Mesenteric fat pad (tissue), 1 donor: ENCODE results near the gene BANF2. TPM values are rescaled to one million over a fixed set of nuclear protein-coding genes. Genes with fewer than 3 reads are reported as not detected.
"Not testable (repeated sequence)": the region's sequence is repeated elsewhere in the genome, so short reads cannot be mapped to it uniquely, and the experiment has no call there.

Experiments
- DNase-seq: peaks from one replicate; pipeline ENCODE4 v3.0.0-alpha.2; 2020; ENCODE audit warnings: low spot score
- total RNA-seq: library from RNA; stranded (reverse); fragmentation: NEBNext Ultra II Directional; extraction: Animal tissue kit (Norgen Biotek cat#: 25700); gene quantifications from one replicate; pipeline ENCODE4 v1.2.1, GENCODE V29; 2021
- donor health status: DM: yes; HTN: yes; CAD: no.

The BANF2 gene
- total RNA-seq, 1 donor from 2014 or later, result not detected

- no peak for DNase-seq
Observed at GRCh38 chr20:17761604-17762003, 61.8 kb downstream of the BANF2 start.

DNA sequence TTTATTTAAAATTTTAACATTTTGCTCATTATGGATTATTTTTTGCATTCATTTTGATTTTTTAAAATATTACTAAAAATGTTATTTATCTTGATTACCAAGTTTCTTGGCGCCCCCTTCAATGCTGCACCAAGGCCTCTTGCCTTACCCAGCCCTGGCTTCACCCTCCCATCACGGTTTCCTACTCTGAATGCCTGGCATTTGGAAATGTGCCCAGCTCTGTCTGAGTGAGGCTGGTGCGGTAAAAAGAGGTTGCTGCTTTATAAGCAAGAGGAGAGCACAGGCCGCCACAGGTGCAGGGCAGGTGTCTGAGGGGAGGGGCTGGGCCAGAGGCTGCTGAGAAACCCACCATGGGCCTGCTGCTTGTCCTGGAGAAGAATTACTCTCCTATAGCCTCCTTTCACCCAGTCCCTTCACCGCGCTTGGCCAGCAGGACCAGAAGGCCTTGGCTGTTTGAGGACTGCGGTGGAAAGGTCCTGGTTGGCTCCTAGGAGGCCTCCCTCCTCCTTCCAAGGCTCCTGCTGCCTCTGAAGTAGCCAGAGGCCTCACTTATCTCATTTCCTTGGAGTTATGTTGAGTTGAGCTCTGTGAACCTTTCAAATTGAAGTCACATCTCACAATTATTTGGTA is 62.6 kb downstream of the BANF2 start:
- DNase-seq, result no peak

- DNase-seq, result no peak
Observed at GRCh38 chr20:17762873-17763557, 63.2 kb downstream of the BANF2 start.

DNA sequence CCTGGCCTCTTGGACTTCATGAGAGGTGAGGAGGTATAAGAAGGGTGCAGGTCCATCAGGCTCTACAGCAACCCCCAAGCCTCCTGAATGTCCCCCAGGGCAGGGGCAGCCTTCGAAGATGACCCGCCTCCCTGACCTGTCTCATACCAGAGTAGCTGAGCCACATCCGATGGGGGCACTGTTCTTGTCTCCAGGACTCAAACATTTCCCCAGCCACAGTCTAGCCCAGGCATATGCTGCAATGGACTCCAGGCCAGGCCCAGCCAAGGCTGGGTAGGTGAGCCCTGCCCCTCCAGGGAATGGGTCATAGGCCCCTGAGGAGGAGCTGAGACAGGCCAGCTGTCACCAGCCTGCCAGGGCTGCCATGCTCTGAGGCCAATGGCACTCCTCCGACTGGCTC is 65.3 kb downstream of the BANF2 start:
- DNase-seq, result no peak

DNA sequence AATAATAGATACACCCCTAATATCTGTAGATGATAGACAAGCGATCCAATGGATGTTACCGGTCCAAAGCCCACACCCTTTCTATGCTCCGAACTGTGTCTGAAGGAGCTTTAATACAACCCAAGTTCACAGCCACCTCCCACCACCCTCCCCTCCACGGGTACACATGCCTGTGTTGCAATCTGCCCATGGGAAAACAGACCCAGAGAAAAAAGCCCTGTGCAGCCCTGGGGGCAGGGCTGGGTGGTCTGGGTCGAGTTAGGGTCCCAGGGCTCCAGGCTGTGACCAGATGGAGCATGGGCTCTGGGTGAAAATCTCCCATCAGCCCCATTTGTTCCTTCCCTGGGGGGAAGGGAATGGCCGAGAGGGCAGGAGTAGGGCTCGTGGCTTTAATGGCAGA is 65.8 kb downstream of the BANF2 start:
- no peak for DNase-seq

DNA sequence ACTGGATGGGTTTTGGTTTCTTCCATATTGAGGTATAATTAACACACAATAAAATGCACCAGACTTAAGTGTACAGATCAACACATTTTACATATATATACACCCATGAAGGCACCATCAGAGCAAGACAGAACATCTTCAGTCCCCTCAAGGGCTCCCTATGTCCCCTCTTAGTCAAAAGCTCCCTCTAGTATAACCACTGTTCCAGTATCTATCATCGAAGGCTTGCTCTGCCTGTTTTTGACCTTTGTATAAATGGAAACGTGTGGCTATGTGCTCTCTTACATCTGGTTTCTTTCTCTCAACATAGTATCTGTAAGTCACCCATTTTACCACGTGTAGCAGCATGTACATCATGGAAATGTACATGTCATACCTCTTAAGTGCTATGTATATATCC is 66.5 kb downstream of the BANF2 start:
- no peak for DNase-seq

- no peak for DNase-seq
Observed at GRCh38 chr20:17767624-17768023, 67.9 kb downstream of the BANF2 start.

GRCh38 chr20:17768271-17768670 is 68.5 kb downstream of the BANF2 start:
- DNase-seq, result no peak

DNA sequence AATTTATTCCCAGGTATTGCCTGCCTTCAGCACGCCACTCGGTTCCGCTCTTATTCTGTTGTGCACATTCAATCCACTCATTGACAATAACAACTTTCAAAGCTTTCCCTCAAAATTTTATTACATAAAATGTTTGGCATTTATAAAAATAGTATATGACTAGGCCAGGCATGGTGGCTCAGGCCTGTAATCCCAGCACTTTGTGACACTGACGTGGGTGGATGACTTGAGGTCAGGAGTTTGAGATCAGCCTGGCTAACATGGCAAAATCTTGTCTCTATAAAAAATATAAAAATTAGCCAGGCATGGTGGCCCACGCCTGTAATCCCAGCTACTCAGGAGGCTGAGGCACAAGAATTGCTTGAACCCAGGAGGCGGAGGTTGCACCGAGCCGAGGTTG is 70.0 kb downstream of the BANF2 start:
- not testable (repeated sequence) for DNase-seq

- DNase-seq, result no peak
Observed at GRCh38 chr20:17771206-17772004, 71.6 kb downstream of the BANF2 start.

- DNase-seq, result no peak
Observed at GRCh38 chr20:17772005-17772343, 72.2 kb downstream of the BANF2 start.

GRCh38 chr20:17773619-17774018 is 73.9 kb downstream of the BANF2 start:
- no peak for DNase-seq

- DNase-seq, result no peak
Observed at GRCh38 chr20:17775600-17775999, 75.8 kb downstream of the BANF2 start.

DNA sequence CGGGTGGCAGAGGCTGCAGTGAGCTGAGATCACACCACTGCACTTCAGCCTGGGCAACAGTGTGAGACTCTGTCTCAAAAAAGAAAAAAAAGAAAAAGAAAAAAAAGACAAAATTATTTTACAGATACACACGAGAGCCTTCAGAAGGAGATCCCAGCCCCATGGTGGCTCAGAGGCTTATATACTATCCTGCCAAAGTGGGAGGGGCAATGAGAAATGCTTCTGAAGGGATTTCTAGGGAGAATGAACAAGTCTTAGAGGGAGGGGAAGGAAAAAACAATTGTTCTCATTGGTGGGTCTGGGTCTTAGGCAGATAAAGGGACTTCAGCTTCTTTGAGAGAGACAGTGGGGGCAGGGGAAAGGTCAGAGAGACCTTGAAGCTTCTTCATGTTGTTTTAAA is 76.8 kb downstream of the BANF2 start:
- DNase-seq, result no peak

DNA sequence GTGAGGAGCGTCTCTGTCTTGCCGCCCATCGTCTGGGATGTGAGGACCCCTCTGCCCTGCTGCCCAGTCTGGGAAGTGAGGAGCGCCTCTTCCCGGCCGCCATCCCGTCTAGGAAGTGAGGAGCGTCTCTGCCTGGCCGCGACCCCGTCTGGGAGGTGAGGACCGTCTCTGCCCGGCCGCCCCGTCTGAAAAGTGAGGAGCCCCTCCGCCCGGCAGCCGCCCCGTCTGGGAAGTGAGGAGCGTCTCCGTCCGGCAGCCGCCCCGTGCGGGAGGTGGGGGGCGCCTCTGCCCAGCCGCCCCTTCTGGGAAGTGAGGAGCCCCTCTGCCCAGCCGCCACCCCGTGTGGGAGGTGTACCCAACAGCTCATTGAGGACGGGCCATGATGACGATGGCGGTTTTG is 79.2 kb downstream of the BANF2 start:
- DNase-seq, result not testable (repeated sequence)

DNA sequence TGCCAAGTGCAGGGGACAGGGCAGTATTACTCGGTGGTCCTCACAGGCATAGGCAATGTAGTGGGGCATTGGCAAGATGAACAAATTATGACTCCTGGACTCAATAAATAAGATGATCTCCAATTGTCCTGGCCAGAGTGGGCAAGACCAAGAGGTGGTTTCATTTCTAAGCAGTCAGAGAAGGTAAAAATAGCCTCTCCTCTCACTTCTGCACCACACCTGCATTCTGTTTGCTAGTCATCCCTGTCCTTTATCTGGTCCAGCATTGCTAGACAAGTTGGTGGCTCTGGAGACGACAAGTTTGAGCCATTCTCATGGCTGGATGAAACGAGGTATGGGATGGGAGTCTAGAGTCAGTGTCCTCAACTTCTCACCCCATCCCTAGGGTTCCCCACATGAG is 83.0 kb downstream of the BANF2 start:
- DNase-seq, result no peak

GRCh38 chr20:17783671-17784070 is 83.9 kb downstream of the BANF2 start:
- DNase-seq, result no peak

DNA sequence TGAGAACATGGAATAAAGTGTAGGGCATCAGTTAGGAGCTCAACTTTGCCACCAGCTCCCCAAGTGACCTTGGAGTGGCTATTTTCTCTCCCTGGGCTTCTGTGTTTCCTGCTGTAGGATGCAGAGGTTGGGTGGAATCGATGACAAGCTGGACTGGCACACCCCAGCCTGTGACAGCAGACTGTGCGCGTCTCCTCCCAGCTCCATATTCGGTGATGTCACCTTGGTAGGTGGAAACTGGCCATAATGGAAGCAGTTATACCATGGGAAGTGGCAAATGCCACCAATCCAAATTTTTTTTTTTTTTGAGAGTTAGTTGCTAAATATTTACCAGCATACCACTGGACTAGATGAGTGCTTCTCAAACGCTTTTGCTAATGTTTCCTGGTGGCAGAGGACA is 85.2 kb downstream of the BANF2 start:
- DNase-seq, result no peak
